ENCODE results near the gene IMPACT.

- no peak for TF ChIP-seq CTCF (conservative IDR thresholded peaks at IDR 0.05; ENCODE audit: low read depth, low read length)
- no peak for TF ChIP-seq POLR2A (IDR thresholded peaks at IDR 0.05; ENCODE audit: low read depth, low read length)
- TF ChIP-seq USF2 (IDR thresholded peaks at IDR 0.05; ENCODE audit: low read depth, low read length) = no peak
- no peak for TF ChIP-seq FOS (IDR thresholded peaks at IDR 0.05; ENCODE audit: low read depth, low read length)
- no peak for TF ChIP-seq SMC3 (IDR thresholded peaks at IDR 0.05; ENCODE audit: low read depth, low read length)
- no peak for TF ChIP-seq MXI1 (IDR thresholded peaks at IDR 0.05; ENCODE audit: borderline replicate concordance, low read depth, low read length)
- TF ChIP-seq BHLHE40 (IDR thresholded peaks at IDR 0.05; ENCODE audit: low read depth, low read length) = no peak
- TF ChIP-seq RAD21 (IDR thresholded peaks at IDR 0.05; ENCODE audit: low read length) = no peak
- TF ChIP-seq ELK1 (IDR thresholded peaks at IDR 0.05; ENCODE audit: borderline replicate concordance, low read depth, low read length) = no peak
- no peak for TF ChIP-seq CEBPB (IDR thresholded peaks at IDR 0.05; ENCODE audit: low read depth, low read length)
- TF ChIP-seq CHD1 (IDR thresholded peaks at IDR 0.05; ENCODE audit: low read depth, low read length) = no peak
- no peak for TF ChIP-seq RFX5 (IDR thresholded peaks at IDR 0.05; ENCODE audit: low read depth, low read length)
- no peak for TF ChIP-seq NFE2L2 (IDR thresholded peaks at IDR 0.05; ENCODE audit: low read depth, low read length)
Measured at GRCh38 chr18:24491927-24492834, 65.7 kb downstream of the IMPACT start.
